ENCODE data around the gene CCDC78.

The CCDC78 gene

DNA sequence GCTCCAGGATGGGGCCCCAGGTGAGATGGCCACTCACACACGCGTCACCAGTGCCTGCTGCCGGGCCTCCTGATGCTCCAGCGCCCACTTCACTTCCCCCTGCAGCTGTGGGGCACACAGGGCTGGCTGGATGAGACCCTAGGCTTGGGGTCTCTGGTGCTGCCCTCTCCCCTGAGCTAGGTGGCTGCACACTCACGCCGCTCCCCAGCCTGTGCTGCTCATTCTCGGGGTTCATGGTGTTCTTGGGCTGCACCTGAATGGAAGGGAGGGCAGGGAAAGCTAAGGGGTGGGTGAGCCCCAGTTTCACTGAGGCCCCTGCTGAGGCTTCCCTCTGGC lies 1.2 kb downstream of the CCDC78 start:
- DNase-seq: no peak

DNA sequence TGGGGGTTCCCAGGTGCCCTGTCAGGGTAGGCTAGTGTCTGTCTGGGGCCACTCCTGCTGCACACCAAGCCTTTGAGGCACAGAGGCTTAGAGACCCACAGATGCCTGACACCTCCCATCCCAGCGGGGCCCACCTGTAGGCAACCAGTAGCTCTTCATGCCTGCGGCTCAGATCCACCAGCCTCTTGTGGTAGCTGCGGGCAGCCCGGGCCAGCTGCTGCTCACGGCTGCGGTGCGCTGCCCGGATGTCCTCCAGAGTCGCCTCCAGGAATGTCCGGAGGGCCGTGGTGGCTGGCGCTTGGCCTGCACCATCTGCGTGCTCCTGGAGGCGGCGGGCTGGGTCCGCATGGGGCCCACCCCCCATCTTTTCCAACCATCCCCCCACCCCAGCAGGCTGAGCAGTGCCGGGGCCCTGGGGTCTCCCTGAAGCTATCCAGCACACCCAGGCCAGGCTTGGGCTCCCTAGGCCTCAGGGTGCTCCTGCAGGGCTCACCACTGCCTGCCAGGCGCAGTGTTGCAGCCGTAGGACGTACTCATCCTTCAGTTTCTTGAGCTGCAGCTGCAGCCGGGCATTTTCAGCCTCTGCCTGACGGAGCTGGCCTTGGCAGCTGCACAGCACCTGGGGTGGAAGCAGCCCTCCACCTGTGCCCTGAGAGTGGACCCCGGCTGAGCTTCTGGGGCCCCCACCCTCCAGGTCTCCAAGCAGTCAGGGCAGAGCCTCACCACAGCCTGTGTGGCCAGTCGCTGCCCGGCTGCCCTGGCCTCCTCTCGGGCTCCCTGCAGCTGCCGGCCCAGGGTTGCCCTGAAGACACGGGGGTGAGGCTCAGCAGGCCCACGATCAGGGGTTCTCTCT lies 1.8 kb downstream of the CCDC78 start:
- DNase-seq: no peak

DNA sequence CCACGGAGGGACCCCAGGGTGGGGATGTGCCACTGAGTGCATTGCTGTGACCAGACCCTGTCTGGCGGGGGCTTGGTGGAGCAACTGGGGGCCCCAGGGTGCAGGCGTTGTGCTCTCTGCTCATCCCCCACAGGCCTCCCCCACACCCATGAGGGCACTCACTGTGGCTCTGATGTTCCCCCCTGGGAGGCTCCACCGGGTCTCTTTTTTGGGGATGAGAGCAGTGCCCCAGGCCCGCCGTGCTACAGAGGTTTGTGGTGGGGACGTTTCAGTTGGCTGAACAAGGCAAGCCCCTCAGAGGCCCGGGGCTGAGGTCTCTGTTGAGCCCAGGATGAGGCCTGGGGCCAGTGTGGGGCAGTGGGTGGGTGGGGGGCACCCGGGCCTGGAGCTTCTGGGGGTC lies 2.5 kb downstream of the CCDC78 start:
- DNase-seq: no peak

GRCh38 chr16:722835-723633 lies 3.2 kb downstream of the CCDC78 start:
- peak in 1 of 51 donors; percentile 41 for DNase-seq

- DNase-seq: no peak
Observed at GRCh38 chr16:721765-722540, 4.3 kb downstream of the CCDC78 start.

GRCh38 chr16:720990-721764 lies 5.1 kb downstream of the CCDC78 start, which contains the start of gene ANTKMT:
ANTKMT (plus strand) TSS chr16:721146; CDS start chr16:721275, 129 bp downstream.
- DNase-seq: peak in 48 of 51 donors; percentile 36 to 85 (median 74)

DNA sequence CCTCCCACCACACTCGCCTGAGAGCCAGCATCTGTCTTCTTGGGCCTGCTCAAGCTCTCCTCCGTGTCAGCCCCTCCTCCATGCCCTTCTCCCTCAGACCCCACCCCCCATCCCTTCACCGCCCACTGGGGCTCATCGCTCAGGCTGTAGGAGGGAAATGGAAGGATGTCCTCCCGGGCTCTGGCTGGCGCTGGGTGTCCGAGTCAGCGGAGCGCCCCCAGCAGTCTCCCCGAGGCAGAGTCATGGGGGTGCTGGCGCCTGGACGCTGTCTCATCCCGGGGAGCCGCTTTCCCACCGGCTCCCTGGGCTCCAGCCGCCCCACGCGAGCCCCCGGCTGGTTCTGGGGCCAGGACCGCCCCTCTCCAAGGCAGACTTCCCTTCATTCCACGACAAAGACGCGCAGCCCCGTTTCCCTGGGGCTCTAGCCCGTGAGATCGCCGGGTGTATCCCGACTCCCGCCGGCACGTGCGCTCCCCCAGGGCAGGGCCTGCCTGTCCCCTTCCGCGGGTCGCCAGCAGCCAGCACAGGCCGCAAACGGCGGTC lies 5.7 kb downstream of the CCDC78 start:
- peak in 47 of 51 donors; percentile 23 to 83 (median 64) for DNase-seq

GRCh38 chr16:719815-720446 lies 6.3 kb downstream of the CCDC78 start:
- peak in 5 of 51 donors; percentile 23 to 67 (median 48) for DNase-seq

- DNase-seq: no peak
Observed at GRCh38 chr16:718922-719321, 7.3 kb downstream of the CCDC78 start.

- DNase-seq: no peak
Observed at GRCh38 chr16:718389-718788, 7.9 kb downstream of the CCDC78 start.

GRCh38 chr16:717450-718245 lies 8.6 kb downstream of the CCDC78 start:
- peak in 14 of 51 donors; percentile 13 to 49 (median 27) for DNase-seq

GRCh38 chr16:716768-717325 lies 9.4 kb downstream of the CCDC78 start:
- no peak for DNase-seq

DNA sequence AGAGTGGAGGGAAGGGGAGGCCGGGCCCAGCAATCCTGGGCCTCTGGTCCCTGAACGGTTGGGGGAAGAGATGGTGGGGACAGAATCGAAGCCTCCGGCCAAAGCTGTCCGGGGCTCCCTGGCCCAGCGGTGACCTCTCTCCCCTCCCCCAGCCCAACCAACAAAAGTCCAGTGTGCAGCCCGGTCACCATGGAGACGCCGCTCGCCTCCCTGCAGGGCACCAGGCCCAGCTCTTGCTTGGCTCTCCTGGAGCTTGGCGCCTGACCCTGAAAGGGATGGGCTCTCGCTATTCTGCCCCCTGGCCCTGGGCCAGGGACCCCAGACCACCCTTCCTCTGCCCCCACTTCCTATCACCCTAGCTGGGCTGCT lies 10.1 kb downstream of the CCDC78 start:
- DNase-seq: peak; percentile 35 to 96 (median 85)

- DNase-seq: peak in 10 of 51 donors; percentile 32 to 68 (median 54)
Observed at GRCh38 chr16:715477-716199, 10.6 kb downstream of the CCDC78 start.

GRCh38 chr16:714558-715476 lies 11.4 kb downstream of the CCDC78 start, which contains the start of gene METRN:
METRN (plus strand) TSS chr16:715118; CDS start chr16:715290, 172 bp downstream.
- peak in 50 of 51 donors; percentile 41 to 96 (median 85) for DNase-seq

DNA sequence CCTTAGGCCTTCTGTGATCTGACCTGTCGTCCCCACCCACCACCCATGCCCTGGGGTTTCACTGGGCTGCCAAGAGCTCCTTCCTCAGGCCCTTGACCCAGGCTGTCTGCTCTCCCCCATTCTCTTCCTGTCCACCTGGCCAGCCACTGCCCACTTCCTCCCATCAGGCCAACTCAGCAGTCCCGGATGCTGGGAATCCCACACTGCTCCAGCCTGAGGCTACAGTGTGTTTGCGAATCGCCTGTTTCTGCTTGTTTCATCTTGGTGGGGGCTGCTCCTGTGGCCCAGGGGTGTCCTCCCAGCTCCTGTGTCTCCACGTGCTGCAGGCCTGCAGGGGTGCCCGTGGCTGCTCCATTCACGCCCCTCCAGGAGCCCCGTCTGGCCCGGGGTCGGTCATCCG lies 12.2 kb downstream of the CCDC78 start:
- DNase-seq: no peak

- DNase-seq: peak in 3 of 51 donors; percentile 8 to 33 (median 29)
Observed at GRCh38 chr16:712740-713250, 13.4 kb downstream of the CCDC78 start.

Measured in hypothalamus (tissue), 51 donors.